OCI-LY7 (cell line): ENCODE results near the gene CDKN2C.
"Not testable (repeated sequence)": the region's sequence is repeated elsewhere in the genome, so short reads cannot be mapped to it uniquely, and the experiment has no call there.

Experiments
- CTCF ChIP-seq: fragments of 200-600 bp; sonication (generic); conservative IDR thresholded peaks from 2 replicates; pipeline ENCODE4 v1.5.1; 2014; ENCODE audit warnings: mild to moderate bottlenecking, antibody characterized with exemption, low read length, moderate library complexity, mixed read lengths
- EZH2phosphoT487 ChIP-seq: fragments of 200-600 bp; sonication (generic); IDR thresholded peaks from 2 replicates; pipeline ENCODE4 v1.6.1; 2018; ENCODE audit warnings: low read depth, borderline replicate concordance, mild to moderate bottlenecking, mixed run types, antibody characterized with exemption, low read length, moderate library complexity, mixed read lengths

GRCh38 chr1:50933770-50934169 is 36.3 kb upstream of the CDKN2C start:
- TF ChIP-seq CTCF, EZH2phosphoT487: not testable (repeated sequence)
